Mesenteric fat pad (tissue), 1 donor: Measurements from ENCODE around the gene TGFBI. TPM values are rescaled to one million over a fixed set of nuclear protein-coding genes. Genes with fewer than 3 reads are reported as not detected.

Experiments used
- DNase-seq: peaks from one replicate; pipeline ENCODE4 v3.0.0-alpha.2; 2020; ENCODE audit warnings: low spot score
- total RNA-seq: library from RNA; stranded (reverse); fragmentation: NEBNext Ultra II Directional; extraction: Animal tissue kit (Norgen Biotek cat#: 25700); gene quantifications from one replicate; pipeline ENCODE4 v1.2.1, GENCODE V29; 2021
- donor health status: DM: yes; HTN: yes; CAD: no.

The TGFBI gene
- total RNA-seq, 1 donor from 2014 or later, result 254 TPM

GRCh38 chr5:136001466-136001981 is 27.3 kb upstream of the TGFBI start:
- DNase-seq, result no peak

GRCh38 chr5:136004436-136004835 is 24.4 kb upstream of the TGFBI start:
- DNase-seq, result no peak

- DNase-seq, result no peak
Observed at GRCh38 chr5:136005476-136005875, 23.3 kb upstream of the TGFBI start.

GRCh38 chr5:136006164-136006563 is 22.6 kb upstream of the TGFBI start:
- no peak for DNase-seq

- no peak for DNase-seq
Observed at GRCh38 chr5:136006761-136007251, 22.0 kb upstream of the TGFBI start.

- no peak for DNase-seq
Observed at GRCh38 chr5:136007271-136007670, 21.5 kb upstream of the TGFBI start.

GRCh38 chr5:136011414-136012001 is 17.3 kb upstream of the TGFBI start:
- DNase-seq, result no peak

GRCh38 chr5:136012041-136012804 is 16.6 kb upstream of the TGFBI start:
- no peak for DNase-seq

GRCh38 chr5:136013559-136013958 is 15.2 kb upstream of the TGFBI start:
- DNase-seq, result no peak

GRCh38 chr5:136014049-136015002 is 14.5 kb upstream of the TGFBI start:
- DNase-seq, result no peak

- no peak for DNase-seq
Observed at GRCh38 chr5:136015003-136015375, 13.8 kb upstream of the TGFBI start.

GRCh38 chr5:136015966-136016650 is 12.7 kb upstream of the TGFBI start:
- no peak for DNase-seq

GRCh38 chr5:136016945-136017530 is 11.8 kb upstream of the TGFBI start:
- DNase-seq, result no peak

GRCh38 chr5:136018814-136019783 is 9.7 kb upstream of the TGFBI start:
- no peak for DNase-seq

GRCh38 chr5:136020001-136020382 is 8.8 kb upstream of the TGFBI start:
- DNase-seq, result no peak

GRCh38 chr5:136020383-136021015 is 8.3 kb upstream of the TGFBI start:
- no peak for DNase-seq

- DNase-seq, result no peak
Observed at GRCh38 chr5:136021016-136021405, 7.8 kb upstream of the TGFBI start.

GRCh38 chr5:136022965-136023364 is 5.8 kb upstream of the TGFBI start:
- no peak for DNase-seq
